Spinal cord (tissue), 10 donors: Measurements from ENCODE around the gene CTNNA3. TPM values are rescaled to one million over a fixed set of nuclear protein-coding genes. Genes with fewer than 3 reads are reported as not detected.
A peak's percentile ranks its signal among the peaks of the same experiment; 100 is the strongest.

Source experiments
- DNase-seq, 6 donors: peaks; one replicate each; pipeline versions ENCODE4 v3.0.0 to v3.0.0-alpha.2; 2013 to 2015; ENCODE audit warnings: low spot score in 6 of 6, low read depth in 4 of 6
- H3K27ac ChIP-seq: one replicate; pipeline ENCODE4 v1.5.1; 2013; ENCODE audit warnings: low read depth, low read length, control low read depth
- H3K27me3 ChIP-seq: one replicate; pipeline ENCODE4 v1.6.1; 2013; ENCODE audit warnings: low read length; ENCODE audit not compliant: control insufficient read depth, insufficient read depth
- H3K36me3 ChIP-seq: one replicate; pipeline ENCODE4 v1.6.1; 2013; ENCODE audit warnings: low read length; ENCODE audit not compliant: control insufficient read depth, insufficient read depth
- H3K4me1 ChIP-seq: one replicate; pipeline ENCODE4 v1.6.1; 2013; ENCODE audit warnings: low read length; ENCODE audit not compliant: control insufficient read depth, insufficient read depth
- H3K4me3 ChIP-seq: one replicate; pipeline ENCODE4 v1.5.1; 2013; ENCODE audit warnings: low read depth, low read length, control low read depth
- H3K9me3 ChIP-seq: one replicate; pipeline ENCODE4 v1.6.1; 2013; ENCODE audit warnings: low read length; ENCODE audit not compliant: control insufficient read depth, insufficient read depth
- WGBS: methylation state at CpG from one replicate; pipeline ENCODE4 v1.1.5; 2013; ENCODE audit warnings: missing lambda C conversion rate; ENCODE audit not compliant: insufficient coverage; 5-methylcytosine and 5-hydroxymethylcytosine counted together
- polyA plus RNA-seq, 2 donors: library from polyadenylated mRNA; unstranded; fragments of 120-200 nt; gene quantifications; one replicate each; pipeline ENCODE4 v1.2.1, GENCODE V29; 2013; ENCODE audit not compliant: insufficient read length in 2 of 2
- total RNA-seq, 2 donors: library from RNA; depleted of rRNA in 1 of 2; stranded (reverse); fragments of 120-200 nt in 1 of 2; fragments of >200 nt in 1 of 2; gene quantifications; one replicate each; pipeline versions ENCODE4 v1.2.3 to v1.2.4, GENCODE V29; 2013 to 2014
- donor health status: healthy.

Gene CTNNA3
- total and polyA plus RNA-seq, 4 donors, result 15.3 to 63.5 (median 41.0) TPM

DNA sequence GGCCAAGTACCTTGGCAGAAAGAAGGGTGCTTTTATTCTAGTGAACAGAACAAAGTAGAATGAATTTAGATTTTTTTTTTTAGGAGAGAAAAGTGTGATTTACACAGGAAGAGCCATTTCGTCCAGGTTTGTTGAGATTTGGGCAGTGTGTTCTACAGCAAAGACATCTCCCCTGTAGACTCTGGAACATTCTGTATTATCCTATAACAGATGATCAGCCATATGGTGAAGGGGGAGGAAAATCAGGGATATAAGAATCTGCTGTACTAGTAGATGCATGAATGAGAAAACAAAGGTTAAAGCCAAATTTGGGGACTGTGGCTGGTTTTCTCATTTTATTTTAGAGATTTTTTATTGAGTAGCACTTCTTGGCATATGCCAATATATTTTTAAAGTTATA, 1223.8 kb downstream of the CTNNA3 start:
- no peak overlapping the region for H3K27ac ChIP-seq
- peak in 2 of 6 donors; percentile 34 to 91 for DNase-seq
- no CpG with 5 or more reads among the region's 1 CpG for WGBS

DNA sequence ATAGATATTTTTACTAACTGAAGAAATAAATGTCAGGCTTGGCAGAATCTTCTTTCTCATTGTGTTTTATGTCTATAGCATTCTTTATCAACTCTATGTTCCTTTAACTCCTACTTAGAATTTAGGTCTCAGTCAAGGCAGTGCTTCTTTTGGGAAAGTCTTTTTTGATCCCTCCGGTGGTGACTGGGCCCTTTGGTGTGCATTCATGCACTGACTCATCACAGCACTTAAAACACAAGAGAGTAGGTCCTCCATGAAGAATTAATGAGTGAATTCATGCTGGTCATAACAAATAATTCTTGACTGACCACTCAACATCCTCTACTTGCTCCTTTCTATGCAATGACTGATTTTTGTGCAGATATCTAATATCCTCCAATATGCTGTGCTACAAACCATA, 1229.0 kb downstream of the CTNNA3 start:
- H3K4me3 ChIP-seq, result no peak overlapping the region
- no peaks in the 10 kb centered on the region for H3K4me1 ChIP-seq
- H3K9me3 ChIP-seq, result no peaks in the 10 kb centered on the region
- no peak overlapping the region for H3K27ac ChIP-seq
- WGBS, result no CpG with 5 or more reads among the region's 1 CpG
- H3K36me3 ChIP-seq, result no peaks in the 10 kb centered on the region
- H3K27me3 ChIP-seq, result no peaks in the 10 kb centered on the region
- no peak for DNase-seq

More for the DNA sequence above, 1223.8 kb downstream of the CTNNA3 start:
- H3K9me3 ChIP-seq, result no peaks in the 10 kb centered on the region
- no peaks in the 10 kb centered on the region for H3K4me1 ChIP-seq
- H3K27me3 ChIP-seq, result no peaks in the 10 kb centered on the region
- no peaks in the 10 kb centered on the region for H3K36me3 ChIP-seq
- H3K4me3 ChIP-seq, result no peak overlapping the region

DNA sequence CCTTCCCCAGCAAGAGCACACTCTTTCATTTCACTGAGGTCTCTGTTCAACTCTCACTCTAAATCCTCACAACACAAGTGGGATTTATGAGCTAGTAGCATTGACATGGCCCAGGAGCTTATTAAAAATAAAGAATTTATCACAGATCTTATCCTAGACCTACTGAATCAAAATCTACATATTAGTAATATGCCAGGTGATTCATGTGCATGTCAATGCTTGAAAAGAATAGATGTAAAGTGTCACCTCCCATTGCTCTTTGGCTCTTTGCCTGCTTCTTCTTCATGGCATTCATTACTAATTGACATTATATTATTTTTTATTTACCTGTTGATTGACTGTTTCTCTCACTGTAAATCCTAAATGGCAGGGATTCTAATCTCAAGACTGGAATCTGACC, 1229.4 kb downstream of the CTNNA3 start:
- Histone ChIP-seq H3K4me1 (no peaks in the 10 kb centered on the region), H3K27me3 (no peaks in the 10 kb centered on the region), H3K36me3 (no peaks in the 10 kb centered on the region), H3K27ac (no peak overlapping the region), H3K9me3 (no peaks in the 10 kb centered on the region), H3K4me3 (no peak overlapping the region)
- no peak for DNase-seq

DNA sequence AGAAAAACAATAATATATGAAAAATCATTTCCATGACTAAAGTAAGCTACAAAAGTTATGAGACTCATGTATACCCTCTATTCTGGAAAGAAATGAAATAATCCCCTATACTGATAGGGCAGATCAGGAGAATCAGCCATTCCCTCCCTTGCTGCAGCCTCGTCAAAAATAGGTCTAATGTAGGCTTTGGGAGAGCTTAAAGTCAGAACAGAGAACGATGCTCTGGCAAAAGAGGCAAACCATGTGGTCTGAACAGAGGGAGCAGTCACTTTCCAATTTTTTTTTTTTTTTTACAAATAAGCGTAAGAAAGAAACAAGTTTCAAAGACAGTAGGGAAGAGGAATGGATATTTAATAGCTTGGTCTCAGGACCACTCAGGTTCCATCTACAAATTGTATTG, 1232.4 kb downstream of the CTNNA3 start:
- no CpG with 5 or more reads among the region's 3 CpGs for WGBS
- H3K9me3 ChIP-seq, result peaks cover 1% of the 10 kb centered on the region
- peak in 1 of 6 donors; percentile 66 for DNase-seq
- no peaks in the 10 kb centered on the region for H3K4me1 ChIP-seq
- no peak overlapping the region for H3K27ac ChIP-seq
- H3K36me3 ChIP-seq, result no peaks in the 10 kb centered on the region
- no peaks in the 10 kb centered on the region for H3K27me3 ChIP-seq
- H3K4me3 ChIP-seq, result no peak overlapping the region

DNA sequence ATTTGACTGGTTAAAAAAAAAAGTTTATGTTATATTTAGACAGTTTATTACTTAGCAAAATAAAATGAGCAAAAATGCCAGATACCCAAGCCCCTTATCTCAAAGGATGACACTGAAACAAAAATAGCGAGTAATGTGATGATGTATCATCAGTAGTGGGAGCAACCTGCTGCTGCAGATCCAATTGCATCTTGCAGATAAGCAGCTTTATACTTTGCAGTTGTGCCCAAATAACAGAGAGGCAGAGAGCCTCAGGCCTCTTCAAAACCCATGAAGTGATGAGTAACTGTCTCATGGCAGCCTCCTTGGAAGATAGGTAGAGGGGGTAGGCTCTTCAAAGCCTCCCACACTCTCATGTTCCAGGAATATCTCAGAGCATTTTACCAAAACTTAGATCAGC, 1238.4 kb downstream of the CTNNA3 start:
- Histone ChIP-seq H3K9me3 (peaks cover 1% of the 10 kb centered on the region), H3K4me3 (no peak overlapping the region), H3K36me3 (no peaks in the 10 kb centered on the region), H3K27me3 (no peaks in the 10 kb centered on the region), H3K4me1 (no peaks in the 10 kb centered on the region), H3K27ac (no peak overlapping the region)
- no peak for DNase-seq
- no CpG with 5 or more reads among the region's 1 CpG for WGBS

DNA sequence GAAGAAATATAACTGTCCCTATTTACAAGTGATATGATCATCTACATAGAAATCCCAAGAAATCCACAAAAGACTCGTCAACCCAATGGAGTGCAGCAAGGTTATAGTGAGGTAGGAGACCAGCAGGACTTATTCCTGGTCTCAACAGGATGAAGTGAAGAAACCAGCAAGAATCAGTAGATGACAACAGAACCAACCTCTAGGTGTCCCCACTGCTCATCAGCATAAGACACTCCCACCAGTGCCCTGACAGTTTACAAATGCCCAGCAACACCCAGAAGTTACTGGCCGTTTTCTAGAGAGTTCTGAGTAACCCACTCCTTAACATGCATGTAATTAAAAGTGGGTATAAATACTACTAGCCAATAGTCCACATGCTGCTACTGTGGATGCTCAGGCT, 1240.7 kb downstream of the CTNNA3 start:
- Histone ChIP-seq H3K4me1 (no peaks in the 10 kb centered on the region), H3K4me3 (no peak overlapping the region), H3K27me3 (no peaks in the 10 kb centered on the region), H3K27ac (no peak overlapping the region), H3K36me3 (no peaks in the 10 kb centered on the region), H3K9me3 (peaks cover 1% of the 10 kb centered on the region)
- DNase-seq, result no peak
- WGBS, result no CpG with 5 or more reads among the region's 2 CpGs

DNA sequence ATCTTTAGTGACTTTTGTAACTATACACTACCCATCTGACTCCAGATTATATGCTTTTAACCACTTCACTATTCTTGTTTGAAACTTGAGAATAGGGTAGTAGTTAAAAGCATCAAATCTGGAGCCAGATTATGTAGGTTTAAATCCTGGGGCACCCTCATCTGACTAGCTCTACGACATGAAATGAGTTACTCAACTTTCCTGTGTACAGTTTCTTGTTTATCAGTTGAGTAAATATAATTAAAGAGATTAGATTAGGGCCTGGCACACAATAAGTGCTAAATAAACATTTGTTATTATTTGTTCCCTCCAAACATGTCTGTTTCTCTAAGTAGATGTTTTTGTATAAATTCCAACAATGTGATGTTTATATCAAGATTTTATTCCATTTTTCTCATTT, 1255.4 kb downstream of the CTNNA3 start:
- H3K27ac ChIP-seq, result no peak overlapping the region
- H3K36me3 ChIP-seq, result no peaks in the 10 kb centered on the region
- H3K4me1 ChIP-seq, result no peaks in the 10 kb centered on the region
- no peaks in the 10 kb centered on the region for H3K9me3 ChIP-seq
- DNase-seq, result no peak
- no CpG with 5 or more reads among the region's 1 CpG for WGBS
- no peak overlapping the region for H3K4me3 ChIP-seq
- H3K27me3 ChIP-seq, result no peaks in the 10 kb centered on the region

DNA sequence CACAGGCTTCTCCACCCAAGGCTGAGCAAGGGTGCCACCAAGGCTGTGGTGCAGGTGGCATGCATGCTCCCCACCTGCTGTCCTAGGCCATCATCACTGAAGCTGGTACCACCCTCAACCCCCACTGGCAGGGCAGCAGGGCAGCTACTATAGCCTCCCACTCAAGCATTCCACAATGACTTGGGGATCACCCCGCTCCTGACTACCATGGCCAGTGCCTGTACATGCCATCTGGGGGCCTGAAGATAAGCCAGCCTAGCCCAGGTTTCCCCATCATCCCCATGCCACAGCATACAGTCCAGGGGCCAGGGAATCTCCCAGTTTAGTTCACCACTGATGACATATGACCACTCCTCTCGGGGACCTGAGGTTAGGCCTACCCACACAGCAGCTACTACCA, 1281.1 kb downstream of the CTNNA3 start:
- Histone ChIP-seq H3K4me1 (no peaks in the 10 kb centered on the region), H3K36me3 (no peaks in the 10 kb centered on the region), H3K27me3 (no peaks in the 10 kb centered on the region), H3K9me3 (no peaks in the 10 kb centered on the region), H3K4me3 (no peak overlapping the region), H3K27ac (no peak overlapping the region)
- WGBS, result 100% methylated on average over 2 of the region's 2 CpGs
- no peak for DNase-seq

DNA sequence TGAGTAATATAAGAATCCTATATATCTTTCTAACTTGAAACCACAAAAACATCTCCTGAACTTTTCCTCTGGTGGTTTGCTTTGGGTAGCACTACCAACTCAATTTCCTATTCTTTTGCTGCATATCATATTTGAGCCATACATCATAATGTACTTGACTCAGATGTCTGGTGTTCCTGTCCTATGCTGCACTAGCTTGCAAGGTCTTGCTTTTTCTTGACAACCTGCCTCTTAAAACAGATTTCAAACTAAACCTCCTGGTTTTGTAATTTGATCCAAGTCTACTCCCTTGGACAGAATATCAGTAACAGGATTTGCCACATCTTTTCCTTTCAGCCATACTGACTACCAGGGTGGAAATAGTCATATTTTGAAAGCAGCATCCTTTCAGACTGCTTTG, 1290.4 kb downstream of the CTNNA3 start:
- H3K9me3 ChIP-seq, result no peaks in the 10 kb centered on the region
- H3K27ac ChIP-seq, result no peak overlapping the region
- no peak overlapping the region for H3K4me3 ChIP-seq
- H3K36me3 ChIP-seq, result no peaks in the 10 kb centered on the region
- no peaks in the 10 kb centered on the region for H3K4me1 ChIP-seq
- no peak for DNase-seq
- no peaks in the 10 kb centered on the region for H3K27me3 ChIP-seq

DNA sequence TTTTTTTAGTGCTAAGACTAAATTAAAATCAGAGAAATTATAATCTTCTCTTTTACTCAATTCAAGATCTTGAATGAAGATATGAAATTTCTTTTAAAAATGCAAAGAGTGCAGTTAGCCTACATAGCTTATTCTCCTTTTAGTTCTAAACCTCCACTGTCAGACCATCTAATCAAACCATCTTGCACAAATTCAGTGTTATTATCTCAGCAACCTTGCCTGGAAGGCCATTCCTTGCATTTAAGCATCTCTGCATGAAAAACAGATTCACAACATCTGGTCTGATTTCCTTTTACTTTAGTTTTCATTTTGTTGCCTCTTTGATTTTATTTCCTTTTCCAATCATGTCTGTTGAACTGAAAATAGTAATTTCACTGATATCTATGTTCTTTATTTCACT, 1297.3 kb downstream of the CTNNA3 start:
- H3K4me1 ChIP-seq, result no peaks in the 10 kb centered on the region
- H3K9me3 ChIP-seq, result no peaks in the 10 kb centered on the region
- no peaks in the 10 kb centered on the region for H3K27me3 ChIP-seq
- no peaks in the 10 kb centered on the region for H3K36me3 ChIP-seq
- no peak overlapping the region for H3K4me3 ChIP-seq
- no peak overlapping the region for H3K27ac ChIP-seq
- peak in 1 of 6 donors; percentile 51 for DNase-seq
